RCC 7860 (cell line): ENCODE results near the gene OR52I2.

Experiments
- DNase-seq: peaks from one replicate; pipeline ENCODE4 v3.0.0-alpha.2; 2015; ENCODE audit warnings: low spot score
- FAIRE-seq: peaks from 2 replicates; lab custom pipeline; 2012; peaks lifted over from hg19 to GRCh38; lab: Jason Lieb, UNC

Gene OR52I2

DNA sequence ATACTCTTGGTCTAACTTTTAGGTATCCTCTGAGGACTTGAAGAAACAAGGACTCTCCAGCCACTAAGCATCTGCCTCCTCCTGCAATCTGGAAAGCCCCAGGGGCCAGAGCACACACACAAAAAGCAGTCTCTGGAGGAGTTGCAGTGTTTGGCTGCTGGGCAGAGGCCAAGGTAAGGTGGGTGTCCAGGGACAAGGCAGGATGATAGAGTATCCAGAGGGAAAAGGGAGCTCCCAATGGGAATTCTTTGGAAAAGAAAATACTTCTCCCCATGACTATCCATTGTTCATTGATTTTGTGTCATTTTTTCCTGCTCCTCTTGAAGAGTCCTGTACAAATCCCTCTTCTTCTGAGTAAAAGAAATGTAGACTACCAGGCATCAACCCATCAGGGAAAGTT is at the start of gene OR52I2:
Gene OR52I2, plus strand, starts transcription at position 301 of the 400 bp plus-strand sequence.
- FAIRE-seq (no peak), DNase-seq (no peak)

DNA sequence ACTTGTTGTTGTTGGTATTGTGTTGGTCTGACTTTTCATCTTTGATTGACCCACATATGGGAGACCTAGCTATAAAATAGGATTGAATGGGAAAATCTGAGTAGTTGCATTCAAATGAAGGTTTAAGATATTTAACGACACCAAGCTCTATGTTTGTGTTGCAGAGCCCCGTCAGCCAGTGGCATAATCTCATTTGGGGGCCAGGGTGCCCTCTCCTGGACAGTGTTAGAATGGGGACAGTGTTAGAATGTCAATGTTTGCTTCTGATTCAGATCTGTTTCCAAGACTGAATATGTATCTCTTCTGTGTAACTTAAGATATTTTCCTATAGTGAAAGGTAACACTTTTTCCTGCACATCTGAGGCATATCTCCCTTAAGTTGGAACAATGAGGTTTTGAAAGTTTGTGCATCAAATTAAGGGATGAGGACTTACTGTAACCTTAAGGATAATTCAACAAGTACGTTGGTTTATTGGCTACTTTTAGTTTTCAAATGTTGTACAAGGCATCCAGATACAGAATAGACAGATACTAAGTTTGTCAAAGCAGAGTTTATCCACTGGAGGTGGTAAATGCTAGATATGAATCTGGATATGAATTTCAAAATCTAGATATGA is 41.8 kb upstream of the OR52I2 start:
- FAIRE-seq = peak; percentile 20
- peak; percentile 10 for DNase-seq

DNA sequence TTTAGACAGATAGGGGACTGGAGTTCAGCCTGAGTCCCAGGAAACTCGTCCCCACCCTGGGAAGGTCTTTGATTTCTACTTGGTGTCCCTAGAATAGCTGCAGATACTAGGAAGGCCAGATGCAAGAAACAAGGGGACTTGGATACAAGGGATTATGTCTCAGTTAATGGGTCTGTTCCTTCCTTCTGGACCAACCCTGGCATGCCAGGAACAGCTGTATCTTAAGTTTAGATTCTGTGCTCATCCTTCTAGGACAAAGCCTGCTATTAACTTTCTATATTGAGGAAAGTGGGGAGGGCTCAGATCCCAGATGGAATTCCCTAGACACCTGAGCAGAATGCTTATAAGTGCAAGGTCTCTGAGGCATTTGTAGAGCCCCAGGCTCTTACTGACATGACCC is 40.5 kb upstream of the OR52I2 start:
- FAIRE-seq = no peak
- DNase-seq = no peak

GRCh38 chr11:4543561-4543960 is 38.0 kb upstream of the OR52I2 start:
- DNase-seq = no peak
- no peak for FAIRE-seq

DNA sequence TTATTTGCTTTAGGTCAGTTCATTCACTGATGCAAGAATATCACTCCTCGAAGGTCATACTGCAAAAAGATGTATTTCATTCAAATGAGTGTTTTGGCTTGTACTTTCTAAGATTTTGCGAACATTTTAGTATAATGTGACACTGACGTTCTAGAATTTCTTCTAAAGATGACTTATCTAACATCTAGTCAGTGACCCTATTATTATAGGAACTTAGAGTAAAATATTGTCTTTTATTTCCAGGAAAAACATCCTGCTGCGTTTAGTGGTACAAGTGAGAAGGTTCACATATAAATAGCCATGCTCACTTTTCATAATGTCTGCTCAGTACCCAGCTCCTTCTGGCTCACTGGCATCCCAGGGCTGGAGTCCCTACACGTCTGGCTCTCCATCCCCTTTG is 36.7 kb upstream of the OR52I2 start, which contains the start of gene OR52M1:
Gene OR52M1, plus strand, starts transcription at position 301 of the 400 bp plus-strand sequence. Its CDS starts 0 bp downstream, at position 301.
- no peak for DNase-seq
- no peak for FAIRE-seq

- DNase-seq (no peak), FAIRE-seq (no peak)
These were observed 34.7 kb upstream of the OR52I2 start for GRCh38 chr11:4546878-4547277.

DNA sequence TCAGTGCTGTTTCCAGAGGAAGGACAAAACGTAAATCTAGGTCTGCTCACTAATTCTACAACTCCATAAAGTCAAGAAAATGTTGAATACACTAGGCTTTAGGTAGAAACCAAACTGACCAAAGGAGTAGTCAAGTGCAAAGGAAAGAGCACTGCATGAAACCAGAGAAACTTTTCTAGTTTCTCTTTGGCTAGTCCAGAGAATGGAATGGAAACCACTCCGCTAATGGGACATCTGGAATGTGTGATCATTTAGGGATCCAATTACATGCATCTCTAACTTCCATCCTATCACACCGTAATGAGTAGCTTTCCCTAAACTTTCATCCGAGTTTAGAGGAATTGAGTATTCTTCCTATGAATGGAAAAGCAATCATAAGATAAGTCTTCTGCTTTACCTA is 34.1 kb upstream of the OR52I2 start:
- no peak for DNase-seq

GRCh38 chr11:4551346-4551979 is 30.1 kb upstream of the OR52I2 start:
- no peak for FAIRE-seq
- DNase-seq = no peak

More for the DNA sequence above, 34.1 kb upstream of the OR52I2 start:
- no peak for FAIRE-seq

DNA sequence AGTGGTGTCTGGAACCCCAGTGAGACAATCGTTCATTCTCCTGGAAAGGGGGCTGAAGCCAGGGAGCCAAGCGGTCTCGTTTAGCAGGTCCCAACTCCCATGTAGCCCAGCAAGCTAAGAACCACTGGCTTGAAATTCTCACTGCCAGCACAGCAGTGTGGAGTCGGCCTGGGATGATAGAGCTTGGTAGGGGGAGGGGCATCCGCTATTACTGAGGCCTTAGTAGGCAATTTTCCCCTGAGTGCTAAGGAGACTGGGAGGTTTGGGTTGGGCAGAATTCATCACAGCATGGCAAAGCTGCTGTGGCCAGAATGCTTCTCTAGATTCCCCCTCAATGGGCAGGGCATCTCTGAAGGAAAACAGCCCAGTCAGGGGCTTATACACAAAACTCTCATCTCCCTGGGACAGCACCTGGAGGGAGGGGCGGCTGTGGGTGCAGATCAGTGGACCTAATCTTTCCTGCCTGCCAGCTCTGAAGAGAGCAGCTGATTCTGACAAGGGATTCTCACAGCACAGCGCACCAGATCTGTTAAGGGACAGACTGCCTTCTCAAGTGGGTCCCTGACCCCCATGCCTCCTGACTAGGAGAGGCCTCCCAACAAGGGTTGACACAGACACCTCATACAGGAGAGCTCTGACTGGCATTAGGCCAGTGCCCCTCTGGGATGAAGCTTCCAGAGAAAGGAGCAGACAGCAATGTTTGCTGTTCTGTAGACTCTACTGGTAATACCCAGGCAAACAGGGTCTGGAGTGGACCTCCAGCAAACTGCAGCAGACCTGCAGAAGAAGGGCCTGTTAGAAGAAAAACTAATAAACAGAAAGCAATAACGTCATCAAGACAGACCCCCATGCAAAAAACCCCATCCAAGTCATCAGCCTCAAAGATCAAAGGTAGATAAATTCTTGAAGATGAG is 21.8 kb upstream of the OR52I2 start:
- DNase-seq = no peak
- no peak for FAIRE-seq

GRCh38 chr11:4560467-4560866 is 21.1 kb upstream of the OR52I2 start:
- DNase-seq (no peak), FAIRE-seq (no peak)

- FAIRE-seq (no peak), DNase-seq (no peak)
These were observed 16.2 kb upstream of the OR52I2 start for GRCh38 chr11:4565371-4565770.

DNA sequence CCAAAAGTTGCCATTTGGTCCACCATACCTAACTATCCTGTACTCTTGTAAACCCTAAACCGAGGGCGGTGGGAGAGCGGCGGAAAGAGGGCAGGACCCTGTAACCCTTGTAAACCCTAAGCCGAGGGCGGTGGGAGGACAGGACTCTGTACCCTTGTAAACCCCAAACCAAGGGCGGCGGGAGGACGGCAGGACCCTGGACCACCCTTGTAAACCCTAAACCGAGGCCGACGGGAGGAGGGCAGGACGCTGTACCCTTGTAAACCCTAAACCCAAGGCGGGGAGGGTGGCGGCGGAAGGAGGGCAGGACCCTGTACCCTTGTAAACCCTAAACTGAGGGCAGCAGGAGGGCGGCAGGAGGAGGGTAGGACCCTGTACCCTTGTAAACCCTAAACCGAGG is 12.5 kb upstream of the OR52I2 start:
- FAIRE-seq (no peak), DNase-seq (no peak)

GRCh38 chr11:4576880-4577279 is 4.7 kb upstream of the OR52I2 start:
- FAIRE-seq (no peak), DNase-seq (no peak)

DNA sequence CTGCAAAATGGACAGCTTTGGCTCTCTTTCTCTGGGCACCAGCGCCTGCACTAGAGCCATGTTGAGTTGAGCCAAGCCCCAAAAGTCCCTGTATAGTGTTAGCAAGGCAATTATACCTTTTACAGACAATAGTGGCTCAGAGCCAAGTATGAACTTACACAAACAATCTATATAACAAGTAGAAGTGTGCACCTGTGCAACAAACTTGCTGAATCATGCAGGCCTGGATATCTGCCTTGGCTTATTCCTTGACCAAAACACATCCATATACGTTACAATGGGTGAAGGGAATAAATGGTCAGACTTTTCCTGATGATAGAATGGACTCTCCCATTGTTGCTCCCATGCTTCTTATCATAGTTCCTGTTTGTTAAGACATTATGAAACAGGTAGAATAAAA is 3.8 kb upstream of the OR52I2 start:
- FAIRE-seq (no peak), DNase-seq (no peak)

- FAIRE-seq (no peak), DNase-seq (no peak)
These were observed 2.9 kb upstream of the OR52I2 start for GRCh38 chr11:4578624-4579023.

- FAIRE-seq = no peak
- no peak for DNase-seq
These were observed 1.4 kb upstream of the OR52I2 start for GRCh38 chr11:4580124-4580523.

DNA sequence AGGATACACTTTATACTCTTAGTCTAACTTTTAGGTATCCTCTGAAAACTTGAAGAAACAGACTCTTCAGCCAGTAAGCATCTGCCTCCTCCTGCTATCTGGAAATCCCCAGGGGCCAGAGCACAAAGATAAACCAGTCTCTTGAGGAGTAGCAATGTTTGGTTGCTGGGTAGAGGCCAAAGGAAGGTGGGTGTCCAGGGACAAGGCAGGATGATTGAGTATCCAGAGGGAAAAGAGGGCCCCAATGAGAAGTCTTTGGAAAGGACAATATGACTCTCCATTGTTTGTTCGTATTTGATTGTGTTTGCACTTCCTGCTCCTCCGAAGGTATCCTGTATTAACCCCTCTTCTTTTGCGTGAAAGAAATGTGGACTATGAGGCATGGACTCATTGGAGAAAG is 7.5 kb downstream of the OR52I2 start:
- FAIRE-seq = no peak
- DNase-seq = no peak

DNA sequence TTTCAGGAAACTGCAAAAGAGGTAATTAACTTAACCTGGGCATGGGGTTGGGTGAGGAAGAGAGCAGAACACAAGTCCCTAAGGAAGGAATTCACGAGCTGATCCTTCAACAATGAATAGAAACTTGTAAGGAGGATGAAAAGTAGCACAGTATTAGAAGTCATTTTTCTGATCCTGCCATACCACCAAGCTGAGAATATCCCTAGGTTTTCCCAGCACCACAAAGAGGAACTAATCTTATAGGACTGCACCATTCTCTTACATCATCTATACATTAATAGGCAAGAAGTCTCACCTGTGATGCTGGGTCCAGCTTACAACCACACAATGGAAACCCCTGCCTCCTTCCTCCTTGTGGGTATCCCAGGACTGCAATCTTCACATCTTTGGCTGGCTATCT is 12.2 kb downstream of the OR52I2 start, which contains the start of gene OR52I1:
Gene OR52I1, plus strand, starts transcription at position 301 of the 400 bp plus-strand sequence. Its CDS starts 0 bp downstream, at position 301.
- FAIRE-seq (no peak), DNase-seq (no peak)

DNA sequence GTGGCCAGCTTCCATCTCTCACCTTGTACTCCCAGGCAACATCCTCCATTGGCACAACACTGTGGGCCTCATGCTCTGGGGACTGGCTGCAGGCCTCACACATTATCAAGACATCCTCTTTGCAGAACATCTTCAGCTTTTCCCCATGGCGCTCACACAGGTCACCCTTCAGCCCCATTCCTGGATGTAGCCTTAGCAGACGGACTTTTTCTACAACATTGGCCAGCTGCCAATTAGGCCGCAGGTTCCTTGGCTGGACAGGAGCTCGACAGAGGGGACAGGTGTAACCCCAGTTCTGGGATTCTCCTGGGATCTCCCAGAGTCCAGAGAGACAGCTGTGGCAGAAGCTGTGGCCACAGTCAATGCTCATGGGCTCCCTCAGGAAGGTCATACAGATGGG is 23.5 kb downstream of the OR52I2 start:
- DNase-seq (no peak), FAIRE-seq (no peak)

DNA sequence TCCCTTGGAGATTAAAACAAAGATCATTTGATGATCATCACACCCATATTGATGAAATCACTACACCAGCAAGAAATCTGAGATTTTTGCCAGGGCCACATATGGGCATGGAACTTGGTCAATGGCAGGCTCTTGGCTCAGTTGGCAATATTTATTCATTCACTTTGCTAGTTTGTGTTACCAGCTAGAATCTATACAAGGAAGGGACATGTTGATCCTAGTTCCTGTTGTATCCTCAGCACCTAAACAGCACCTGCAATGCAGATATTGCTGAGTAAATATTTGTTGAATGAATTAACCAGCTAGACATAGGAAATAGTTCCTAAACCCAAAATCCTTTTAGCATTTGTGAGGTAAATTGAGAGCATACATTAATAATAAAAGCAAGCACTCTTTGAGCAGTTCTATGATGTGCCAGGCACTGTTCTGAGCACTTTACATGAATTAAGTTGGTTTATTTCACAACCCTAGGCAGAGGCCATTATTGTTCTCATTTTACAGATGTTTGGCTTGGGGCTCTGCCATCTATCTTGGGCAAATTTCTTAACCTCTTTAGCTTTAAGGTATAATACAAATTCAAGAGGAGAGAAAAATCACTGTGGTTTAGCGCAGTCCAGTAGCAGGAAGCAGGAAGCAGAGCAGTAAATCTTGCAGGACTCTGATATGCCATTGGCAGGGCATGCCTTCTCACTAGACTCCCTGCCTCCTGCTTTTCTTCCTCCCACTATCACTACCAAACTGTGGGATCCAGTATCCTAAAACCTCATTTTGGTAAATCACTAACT is 24.9 kb downstream of the OR52I2 start:
- FAIRE-seq (no peak), DNase-seq (no peak)

DNA sequence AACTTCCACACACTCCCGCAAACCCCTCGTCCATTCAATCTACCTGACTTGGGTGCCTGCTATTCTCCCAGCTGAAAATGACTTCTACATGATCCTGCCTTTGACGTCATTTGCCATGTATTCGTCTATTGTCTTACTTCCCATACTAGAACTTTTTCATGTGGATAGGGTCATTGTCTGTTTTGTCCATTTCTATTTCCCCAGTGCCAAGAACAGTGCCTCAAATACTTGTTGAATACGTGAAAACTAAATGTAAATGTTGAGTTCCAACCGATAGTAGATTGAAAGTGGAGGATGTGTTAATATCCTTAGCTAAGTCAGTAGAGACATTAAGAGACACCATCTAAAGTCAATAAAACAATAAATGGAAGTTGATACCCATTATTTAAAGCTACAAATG is 25.6 kb downstream of the OR52I2 start:
- DNase-seq (no peak), FAIRE-seq (no peak)
